ENCODE measurements around the gene TYK2. TPM values are rescaled to one million over a fixed set of nuclear protein-coding genes. Genes with fewer than 3 reads are reported as not detected.
"Not testable (repeated sequence)": the region's sequence is repeated elsewhere in the genome, so short reads cannot be mapped to it uniquely, and the experiment has no call there.

Gene TYK2
- total RNA-seq, result 61.6 and 67.2 TPM in 2 replicates
- 93.1 TPM for polyA plus RNA-seq (2012)

GRCh38 chr19:10380313-10381102 is at the start of gene TYK2:
Gene TYK2, minus strand, starts transcription at chr19:10380572. Its CDS starts 2,166 bp downstream, at chr19:10378406.
- peak; percentile 99 for DNase-seq (ENCODE audit: low read depth)

GRCh38 chr19:10428996-10429381 is 48.6 kb upstream of the TYK2 start:
- DNase-seq (ENCODE audit: low read depth), result no peak

- no peak for DNase-seq (ENCODE audit: low read depth)
Observed at GRCh38 chr19:10427169-10427568, 46.8 kb upstream of the TYK2 start.

- DNase-seq (ENCODE audit: low read depth), result peak; percentile 78
Observed at GRCh38 chr19:10424011-10424637, 43.8 kb upstream of the TYK2 start.

- no peak for DNase-seq (ENCODE audit: low read depth)
Observed at GRCh38 chr19:10422846-10423245, 42.5 kb upstream of the TYK2 start.

GRCh38 chr19:10422046-10422461 is 41.7 kb upstream of the TYK2 start:
- DNase-seq (ENCODE audit: low read depth), result no peak

- no peak for DNase-seq (ENCODE audit: low read depth)
Observed at GRCh38 chr19:10421240-10422045, 41.1 kb upstream of the TYK2 start.

- no peak for DNase-seq (ENCODE audit: low read depth)
Observed at GRCh38 chr19:10420444-10421239, 40.3 kb upstream of the TYK2 start, which contains the start of gene PDE4A. Gene PDE4A, plus strand, starts transcription at chr19:10420538. Its CDS starts 227 bp downstream, at chr19:10420765.

- no peak for DNase-seq (ENCODE audit: low read depth)
Observed at GRCh38 chr19:10419646-10420443, 39.5 kb upstream of the TYK2 start.

- no peak for DNase-seq (ENCODE audit: low read depth)
Observed at GRCh38 chr19:10419200-10419645, 38.9 kb upstream of the TYK2 start.

- no peak for DNase-seq (ENCODE audit: low read depth)
Observed at GRCh38 chr19:10418485-10419199, 38.3 kb upstream of the TYK2 start.

- no peak for DNase-seq (ENCODE audit: low read depth)
Observed at GRCh38 chr19:10418235-10418484, 37.8 kb upstream of the TYK2 start.

GRCh38 chr19:10417541-10418234 is 37.3 kb upstream of the TYK2 start:
- DNase-seq (ENCODE audit: low read depth), result no peak

GRCh38 chr19:10416380-10417257 is 36.2 kb upstream of the TYK2 start:
- DNase-seq (ENCODE audit: low read depth), result peak; percentile 80

- DNase-seq (ENCODE audit: low read depth), result no peak
Observed at GRCh38 chr19:10416083-10416379, 35.7 kb upstream of the TYK2 start.

GRCh38 chr19:10412257-10412977 is 32.0 kb upstream of the TYK2 start:
- DNase-seq (ENCODE audit: low read depth), result no peak

- DNase-seq (ENCODE audit: low read depth), result not testable (repeated sequence)
Observed at GRCh38 chr19:10411224-10411623, 30.9 kb upstream of the TYK2 start.

All from myocyte (in vitro differentiated cells).